ENCODE measurements around the gene SOX1.

DNA sequence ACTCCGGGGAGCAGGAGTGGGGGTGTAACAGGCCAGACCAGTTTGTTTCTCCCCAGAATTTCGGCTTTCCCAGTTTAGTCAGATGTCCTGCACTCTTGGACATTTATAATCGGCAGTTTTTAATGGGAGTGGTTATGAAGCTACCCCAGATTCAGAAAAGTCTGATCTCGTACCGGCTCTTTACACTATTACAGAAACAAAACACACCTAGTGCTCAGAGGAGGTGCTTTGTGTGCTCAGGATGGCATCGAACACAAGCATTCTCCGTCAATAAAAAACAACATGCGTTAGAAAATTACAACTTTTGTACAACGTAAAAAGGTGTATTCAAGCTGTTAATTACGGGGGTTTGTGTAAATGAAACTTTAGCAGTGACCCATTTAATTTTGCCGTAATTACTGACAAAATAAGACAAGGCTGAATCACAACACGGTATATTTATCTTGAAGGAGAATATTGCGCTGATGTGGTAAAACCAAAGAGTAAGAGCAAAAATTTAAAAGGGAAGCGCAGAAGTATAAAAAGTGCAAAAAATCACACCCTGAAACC lies 6.6 kb upstream of the SOX1 start:
- TF ChIP-seq, protein P1, sequence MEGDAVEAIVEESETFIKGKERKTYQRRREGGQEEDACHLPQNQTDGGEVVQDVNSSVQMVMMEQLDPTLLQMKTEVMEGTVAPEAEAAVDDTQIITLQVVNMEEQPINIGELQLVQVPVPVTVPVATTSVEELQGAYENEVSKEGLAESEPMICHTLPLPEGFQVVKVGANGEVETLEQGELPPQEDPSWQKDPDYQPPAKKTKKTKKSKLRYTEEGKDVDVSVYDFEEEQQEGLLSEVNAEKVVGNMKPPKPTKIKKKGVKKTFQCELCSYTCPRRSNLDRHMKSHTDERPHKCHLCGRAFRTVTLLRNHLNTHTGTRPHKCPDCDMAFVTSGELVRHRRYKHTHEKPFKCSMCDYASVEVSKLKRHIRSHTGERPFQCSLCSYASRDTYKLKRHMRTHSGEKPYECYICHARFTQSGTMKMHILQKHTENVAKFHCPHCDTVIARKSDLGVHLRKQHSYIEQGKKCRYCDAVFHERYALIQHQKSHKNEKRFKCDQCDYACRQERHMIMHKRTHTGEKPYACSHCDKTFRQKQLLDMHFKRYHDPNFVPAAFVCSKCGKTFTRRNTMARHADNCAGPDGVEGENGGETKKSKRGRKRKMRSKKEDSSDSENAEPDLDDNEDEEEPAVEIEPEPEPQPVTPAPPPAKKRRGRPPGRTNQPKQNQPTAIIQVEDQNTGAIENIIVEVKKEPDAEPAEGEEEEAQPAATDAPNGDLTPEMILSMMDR (IDR thresholded peaks at IDR 0.05), result no peak
- TF ChIP-seq EZH2phosphoT487 (IDR thresholded peaks at IDR 0.05), result no peak
